Stimulated activated CD4-positive, alpha-beta T cell treated with anti-CD3 and anti-CD28 coated beads, Interleukin-4, amount 100 ng/mL, for 24 hours (primary cell): ENCODE measurements around the gene ZNF626.
A peak's percentile ranks its signal among the peaks of the same experiment; 100 is the strongest.
"Not testable (repeated sequence)": the region's sequence is repeated elsewhere in the genome, so short reads cannot be mapped to it uniquely, and the experiment has no call there.

ENCODE experiments used
- DNase-seq: peaks from one replicate; pipeline ENCODE4 v3.0.0-alpha.2; 2020

ZNF626 gene

GRCh38 chr19:20661150-20661819 lies at the start of gene ZNF626:
ZNF626 (minus strand) TSS chr19:20661571; CDS start chr19:20661446, 125 bp downstream.
- DNase-seq: peak; percentile 94

- no peak for DNase-seq
Observed at GRCh38 chr19:20669263-20669662, 7.9 kb upstream of the ZNF626 start.

- DNase-seq: no peak
Observed at GRCh38 chr19:20667281-20667680, 5.9 kb upstream of the ZNF626 start.

GRCh38 chr19:20664901-20665781 lies 3.8 kb upstream of the ZNF626 start:
- no peak for DNase-seq

GRCh38 chr19:20664475-20664874 lies 3.1 kb upstream of the ZNF626 start:
- not testable (repeated sequence) for DNase-seq

GRCh38 chr19:20662421-20663105 lies 1.2 kb upstream of the ZNF626 start:
- no peak for DNase-seq

GRCh38 chr19:20660473-20661140 lies 764 bp downstream of the ZNF626 start:
- no peak for DNase-seq

- DNase-seq: no peak
Observed at GRCh38 chr19:20640545-20640944, 20.8 kb downstream of the ZNF626 start.

GRCh38 chr19:20640023-20640422 lies 21.3 kb downstream of the ZNF626 start:
- DNase-seq: no peak

GRCh38 chr19:20624560-20624959 lies 36.8 kb downstream of the ZNF626 start:
- DNase-seq: not testable (repeated sequence)

- no peak for DNase-seq
Observed at GRCh38 chr19:20616071-20616470, 45.3 kb downstream of the ZNF626 start.

- not testable (repeated sequence) for DNase-seq
Observed at GRCh38 chr19:20614971-20615370, 46.4 kb downstream of the ZNF626 start.

- no peak for DNase-seq
Observed at GRCh38 chr19:20612711-20613316, 48.6 kb downstream of the ZNF626 start.

- DNase-seq: no peak
Observed at GRCh38 chr19:20611866-20612265, 49.5 kb downstream of the ZNF626 start.

GRCh38 chr19:20607943-20608342 lies 53.4 kb downstream of the ZNF626 start:
- no peak for DNase-seq
